Measurements from ENCODE around the gene XPC. TPM values are rescaled to one million over a fixed set of nuclear protein-coding genes. Genes with fewer than 3 reads are reported as not detected.

XPC gene
- 28.6 and 39.5 TPM in 2 replicates for total RNA-seq

GRCh38 chr3:14178247-14179113 lies at the start of gene XPC, which contains the start of gene LSM3:
Gene XPC (minus strand): TSS chr3:14178601. CDS start chr3:14178568, 33 bp downstream.
Gene LSM3 (plus strand): TSS chr3:14178817. CDS start chr3:14178861, 44 bp downstream.

GRCh38 chr3:14124615-14125192 lies 53.7 kb downstream of the XPC start, which contains the start of the genes CHCHD4 and TMEM43:
Gene CHCHD4 (minus strand): TSS chr3:14124870. CDS start chr3:14124676, 194 bp downstream.
Gene TMEM43 (plus strand): TSS chr3:14125052. CDS start chr3:14125194, 142 bp downstream.

Other genes starting within 250 kb of the XPC start
- 13.0 and 17.2 TPM in 2 replicates for gene CHCHD4, start 53.7 kb downstream of the XPC start, total RNA-seq
- 60.2 and 69.7 TPM in 2 replicates for gene TMEM43, start 53.5 kb downstream of the XPC start, total RNA-seq
- gene LSM3, start 216 bp upstream of the XPC start, total RNA-seq: 6.6 and 7.1 TPM in 2 replicates
- gene SLC6A6, start 224.0 kb upstream of the XPC start, total RNA-seq: 6.7 and 12.4 TPM in 2 replicates

Data from dermis lymphatic vessel endothelial cell (primary cell).